Panc1 (cell line): ENCODE data around the gene NLRP10. TPM values are rescaled to one million over a fixed set of nuclear protein-coding genes. Genes with fewer than 3 reads are reported as not detected.

Experiments
- ATAC-seq: fragments of 200-7000 bp; cut with Tn5 transposase; 2 replicates; pipeline ENCODE4 v1.9.1; 2020; ENCODE audit warnings: mild to moderate bottlenecking, moderate library complexity
- BruUV-seq: library from RNA; stranded (reverse); fragments of 400-500 nt; replicated peaks from 2 replicates; lab custom pipeline; 2021; lab: Mats Ljungman, UMichigan
- CTCF ChIA-PET: fragments of 300-600 bp; sonication (Branson Sonifier 250); formaldehyde crosslinking; loops from one replicate; lab custom pipeline; 2022; ENCODE audit warnings: antibody characterized with exemption; lab: Charles Lee
- POLR2A ChIA-PET: fragments of 300-600 bp; sonication (Branson Sonifier 250); formaldehyde crosslinking; loops from one replicate; lab custom pipeline; 2022; ENCODE audit warnings: antibody characterized with exemption; lab: Charles Lee
- DNase-seq: peaks from one replicate; pipeline ENCODE4 v3.0.0-alpha.2; 2010; ENCODE audit warnings: low read depth, low spot score
- H3K27ac ChIP-seq: 2 replicates; pipeline ENCODE4 v1.5.1; 2011; ENCODE audit warnings: mild to moderate bottlenecking, low read length, inconsistent platforms
- H3K27me3 ChIP-seq: fragments of 200-500 bp; sonication (Bioruptor generic); 2 replicates; pipeline ENCODE4 v1.6.0; 2014; ENCODE audit warnings: low read length, inconsistent platforms; ENCODE audit not compliant: control insufficient read depth, insufficient read depth
- H3K36me3 ChIP-seq: fragments of 200-500 bp; sonication (Bioruptor generic); 2 replicates; pipeline ENCODE4 v1.5.1; 2014; ENCODE audit warnings: inconsistent platforms, mild to moderate bottlenecking, low read length, moderate library complexity; ENCODE audit not compliant: control insufficient read depth, insufficient read depth
- H3K4me1 ChIP-seq: 2 replicates; pipeline ENCODE4 v1.5.1; 2011; ENCODE audit warnings: inconsistent platforms, mild to moderate bottlenecking, low read length, moderate library complexity; ENCODE audit not compliant: control insufficient read depth, insufficient read depth
- H3K4me3 ChIP-seq, 2 experiments: 2 replicates each; pipeline ENCODE4 v1.5.1; 2011 to 2012; ENCODE audit warnings: low read depth in 2 of 2, low read length in 2 of 2, mild to moderate bottlenecking in 2 of 2, inconsistent platforms in 1 of 2, moderate library complexity in 1 of 2
- H3K9me3 ChIP-seq: fragments of 200-500 bp; sonication (Bioruptor generic); 2 replicates; pipeline ENCODE4 v1.5.1; 2014; ENCODE audit warnings: low read depth, mild to moderate bottlenecking, inconsistent platforms, low read length, moderate library complexity; ENCODE audit not compliant: control insufficient read depth, insufficient read depth
- POLR2AphosphoS5 ChIP-seq: IDR thresholded peaks from 2 replicates; pipeline ENCODE4 v1.6.1; 2012; ENCODE audit warnings: mild to moderate bottlenecking, low read depth, low read length, moderate library complexity
- SIN3A ChIP-seq: IDR thresholded peaks from 2 replicates; pipeline ENCODE4 v1.6.1; 2012; ENCODE audit warnings: low read depth, mild to moderate bottlenecking, low read length, moderate library complexity, borderline replicate concordance; ENCODE audit not compliant: insufficient read depth
- TCF7L2 ChIP-seq: IDR thresholded peaks from 2 replicates; pipeline ENCODE4 v1.6.1; 2011; ENCODE audit warnings: mild to moderate bottlenecking, low read depth, low read length, inconsistent platforms
- in situ Hi-C: cut with HindIII; loops from 2 replicates; pipeline ENCODE4 v1.10.0; 2016; ENCODE audit warnings: low sequenced_read_pairs, low pct_unique_long_range_greater_than_20kb
- intact Hi-C: fragments of 100-400 bp; cut with micrococcal nuclease; formaldehyde crosslinking; loops from one replicate; pipeline ENCODE4 v1.10.0; 2022; ENCODE audit not compliant: unreplicated experiment
- total RNA-seq: library from RNA; stranded (reverse); gene quantifications from one replicate; pipeline ENCODE4 v1.2.1, GENCODE V29; 2021; ENCODE audit not compliant: unreplicated experiment
- TF ChIP-seq, protein P1 (sequence below): fragments of 450-650 bp; IDR thresholded peaks from 2 replicates; pipeline ENCODE4 v1.5.1; 2017; ENCODE audit warnings: mild to moderate bottlenecking
- TF ChIP-seq, protein P2 (sequence below), 2 experiments: IDR thresholded peaks; 2 replicates each; pipeline ENCODE4 v1.6.1; 2011 to 2012; ENCODE audit warnings: low read depth in 2 of 2, control low read depth in 1 of 2, low read length in 1 of 2, mild to moderate bottlenecking in 1 of 2, moderate library complexity in 1 of 2; ENCODE audit not compliant: insufficient read depth in 1 of 2

NLRP10 gene
- total RNA-seq, 1 experiment from 2014 or later: not detected

DNA sequence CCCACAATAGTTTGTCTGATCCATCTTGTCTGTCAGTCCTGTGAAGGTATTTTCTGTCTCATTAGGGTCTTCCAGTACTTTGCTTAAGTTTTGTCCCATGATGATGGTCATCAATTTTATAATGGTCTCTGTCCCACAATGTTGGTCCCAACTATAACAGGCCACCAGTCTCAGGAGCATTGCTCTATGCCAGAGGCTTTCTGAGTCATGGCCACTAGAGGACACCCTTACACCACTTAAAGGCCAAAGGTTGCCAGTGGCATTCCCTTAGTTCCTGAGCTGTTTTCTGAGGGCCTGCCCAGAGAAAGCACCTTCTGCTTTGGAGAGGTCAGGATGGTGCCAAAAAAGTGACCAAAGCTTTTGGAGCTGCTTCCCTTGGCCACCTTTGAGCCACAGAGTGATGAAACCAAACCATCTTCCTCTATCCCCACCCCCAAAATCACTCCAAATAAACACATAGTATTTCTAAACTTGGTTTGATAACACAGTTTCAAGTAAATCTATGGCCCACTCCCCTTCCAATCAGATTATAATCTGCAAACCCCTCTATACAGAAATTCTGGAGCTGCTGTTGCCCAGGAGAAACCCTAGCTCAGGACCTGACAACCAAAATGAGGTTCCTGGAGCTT is 41.2 kb upstream of the NLRP10 start:
- POLR2A ChIA-PET: interaction anchor here (1.1 kb wide), 1 partner anchor 19 kb away, joined by 3 read pairs; the partner anchor contains the start of gene EIF3F

DNA sequence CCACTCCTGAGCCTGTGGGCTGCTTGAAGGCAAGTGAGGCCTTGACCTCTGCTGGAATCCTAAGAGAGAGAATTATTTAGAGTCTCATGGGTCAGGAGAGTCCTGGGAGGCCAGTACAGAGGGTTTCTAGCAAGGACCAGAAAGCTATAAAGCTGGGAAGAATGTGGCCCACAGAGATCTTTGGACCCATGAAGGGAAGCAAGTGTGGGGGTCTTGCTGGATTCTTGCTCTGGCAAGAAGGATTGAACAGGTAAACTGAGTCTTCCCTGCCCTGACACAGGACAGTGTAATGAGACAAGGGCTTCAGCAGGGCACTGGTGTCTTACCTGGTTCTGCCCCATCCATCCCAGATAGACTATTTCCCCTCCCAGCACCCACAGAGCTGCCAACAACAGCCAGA is 40.3 kb upstream of the NLRP10 start:
- DNase-seq (no peak), ATAC-seq (no peak; the same call in 1 of the 2 replicates)
- Histone ChIP-seq H3K27me3 (no peaks in the 10 kb centered on the region), H3K36me3 (no peaks in the 10 kb centered on the region), H3K9me3 (no peaks in the 10 kb centered on the region), H3K27ac (no peak overlapping the region), H3K4me3 (no peak overlapping the region), H3K4me1 (no peaks in the 10 kb centered on the region)
- ChIA-PET POLR2A (no interaction called here), CTCF (interaction anchor here (1.5 to 2.5 kb wide), 3 partner anchors 28 to 94 kb away, joined by 8 to 80 read pairs (median 22); no protein-coding TSS in a partner anchor)
- intact Hi-C loops: loop anchor here (10.0 kb wide), 2 partner anchors 259 to 559 kb away; partner anchors contain the start of gene LMO1
- TF ChIP-seq SIN3A (no peak), POLR2AphosphoS5 (no peak), TCF7L2 (no peak)
- TF ChIP-seq, protein P1, sequence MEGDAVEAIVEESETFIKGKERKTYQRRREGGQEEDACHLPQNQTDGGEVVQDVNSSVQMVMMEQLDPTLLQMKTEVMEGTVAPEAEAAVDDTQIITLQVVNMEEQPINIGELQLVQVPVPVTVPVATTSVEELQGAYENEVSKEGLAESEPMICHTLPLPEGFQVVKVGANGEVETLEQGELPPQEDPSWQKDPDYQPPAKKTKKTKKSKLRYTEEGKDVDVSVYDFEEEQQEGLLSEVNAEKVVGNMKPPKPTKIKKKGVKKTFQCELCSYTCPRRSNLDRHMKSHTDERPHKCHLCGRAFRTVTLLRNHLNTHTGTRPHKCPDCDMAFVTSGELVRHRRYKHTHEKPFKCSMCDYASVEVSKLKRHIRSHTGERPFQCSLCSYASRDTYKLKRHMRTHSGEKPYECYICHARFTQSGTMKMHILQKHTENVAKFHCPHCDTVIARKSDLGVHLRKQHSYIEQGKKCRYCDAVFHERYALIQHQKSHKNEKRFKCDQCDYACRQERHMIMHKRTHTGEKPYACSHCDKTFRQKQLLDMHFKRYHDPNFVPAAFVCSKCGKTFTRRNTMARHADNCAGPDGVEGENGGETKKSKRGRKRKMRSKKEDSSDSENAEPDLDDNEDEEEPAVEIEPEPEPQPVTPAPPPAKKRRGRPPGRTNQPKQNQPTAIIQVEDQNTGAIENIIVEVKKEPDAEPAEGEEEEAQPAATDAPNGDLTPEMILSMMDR: no peak
- TF ChIP-seq, protein P2, sequence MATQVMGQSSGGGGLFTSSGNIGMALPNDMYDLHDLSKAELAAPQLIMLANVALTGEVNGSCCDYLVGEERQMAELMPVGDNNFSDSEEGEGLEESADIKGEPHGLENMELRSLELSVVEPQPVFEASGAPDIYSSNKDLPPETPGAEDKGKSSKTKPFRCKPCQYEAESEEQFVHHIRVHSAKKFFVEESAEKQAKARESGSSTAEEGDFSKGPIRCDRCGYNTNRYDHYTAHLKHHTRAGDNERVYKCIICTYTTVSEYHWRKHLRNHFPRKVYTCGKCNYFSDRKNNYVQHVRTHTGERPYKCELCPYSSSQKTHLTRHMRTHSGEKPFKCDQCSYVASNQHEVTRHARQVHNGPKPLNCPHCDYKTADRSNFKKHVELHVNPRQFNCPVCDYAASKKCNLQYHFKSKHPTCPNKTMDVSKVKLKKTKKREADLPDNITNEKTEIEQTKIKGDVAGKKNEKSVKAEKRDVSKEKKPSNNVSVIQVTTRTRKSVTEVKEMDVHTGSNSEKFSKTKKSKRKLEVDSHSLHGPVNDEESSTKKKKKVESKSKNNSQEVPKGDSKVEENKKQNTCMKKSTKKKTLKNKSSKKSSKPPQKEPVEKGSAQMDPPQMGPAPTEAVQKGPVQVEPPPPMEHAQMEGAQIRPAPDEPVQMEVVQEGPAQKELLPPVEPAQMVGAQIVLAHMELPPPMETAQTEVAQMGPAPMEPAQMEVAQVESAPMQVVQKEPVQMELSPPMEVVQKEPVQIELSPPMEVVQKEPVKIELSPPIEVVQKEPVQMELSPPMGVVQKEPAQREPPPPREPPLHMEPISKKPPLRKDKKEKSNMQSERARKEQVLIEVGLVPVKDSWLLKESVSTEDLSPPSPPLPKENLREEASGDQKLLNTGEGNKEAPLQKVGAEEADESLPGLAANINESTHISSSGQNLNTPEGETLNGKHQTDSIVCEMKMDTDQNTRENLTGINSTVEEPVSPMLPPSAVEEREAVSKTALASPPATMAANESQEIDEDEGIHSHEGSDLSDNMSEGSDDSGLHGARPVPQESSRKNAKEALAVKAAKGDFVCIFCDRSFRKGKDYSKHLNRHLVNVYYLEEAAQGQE (IDR thresholded peaks at IDR 0.05; ENCODE audit: insufficient read depth in 1 of 2, low read depth in 2 of 2, low read length in 1 of 2): no peak
- BruUV-seq: no TSS peak
- in situ Hi-C loops: no loop called here

More for the DNA sequence above, 41.2 kb upstream of the NLRP10 start:
- peak; percentile 77 for DNase-seq
- peaks cover 2% of the 10 kb centered on the region; the same call in 1 of the 2 replicates for H3K27me3 ChIP-seq
- no TSS peak for BruUV-seq
- TF ChIP-seq, protein P1: peak; percentile 98
- no peak for TF ChIP-seq SIN3A
- peak; percentile 95 for ATAC-seq
- intact Hi-C loops (loop anchor here (1.0 to 10.0 kb wide), 4 partner anchors 86 to 558 kb away; partner anchors contain the start of gene LMO1), in situ Hi-C loops (no loop called here)
- CTCF ChIA-PET: interaction anchor here (0.6 to 2.5 kb wide), 14 partner anchors 20 to 1500 kb away, joined by 3 to 80 read pairs (median 3); partner anchors contain the start of genes EIF3F and LMO1
- no peaks in the 10 kb centered on the region for H3K4me1 ChIP-seq
- no peak overlapping the region for H3K27ac ChIP-seq
- H3K9me3 ChIP-seq: no peaks in the 10 kb centered on the region
- no peak overlapping the region for H3K4me3 ChIP-seq
- no peaks in the 10 kb centered on the region for H3K36me3 ChIP-seq
